NB4 (cell line): ENCODE results near the gene ARHGAP26.

ENCODE experiments used
- DNase-seq: peaks from one replicate; pipeline ENCODE4 v3.0.0; 2010; ENCODE audit warnings: low read depth
- H3K4me3 ChIP-seq: one replicate; pipeline ENCODE4 v1.5.1; 2011; ENCODE audit warnings: mild to moderate bottlenecking, low read depth, low read length, moderate library complexity
- MYC ChIP-seq: IDR thresholded peaks from 2 replicates; pipeline ENCODE4 v1.6.1; 2011; ENCODE audit warnings: low read depth, low read length
- POLR2A ChIP-seq: IDR thresholded peaks from 2 replicates; pipeline ENCODE4 v1.6.1; 2011; ENCODE audit warnings: mild to moderate bottlenecking; ENCODE audit not compliant: insufficient read length; ENCODE audit errors: extremely low read depth
- TF ChIP-seq, protein P1 (sequence below): IDR thresholded peaks from 2 replicates; pipeline ENCODE4 v1.6.1; 2011; ENCODE audit warnings: low read depth, low read length
- TF ChIP-seq, protein P2 (sequence below): IDR thresholded peaks from one replicate; pipeline ENCODE4 v1.5.1; 2012; ENCODE audit warnings: low read depth, low read length

ARHGAP26 gene

GRCh38 chr5:143196601-143197259, 426.6 kb downstream of the ARHGAP26 start:
- no peak overlapping the region for H3K4me3 ChIP-seq
- no peak for DNase-seq
- TF ChIP-seq, protein P1, sequence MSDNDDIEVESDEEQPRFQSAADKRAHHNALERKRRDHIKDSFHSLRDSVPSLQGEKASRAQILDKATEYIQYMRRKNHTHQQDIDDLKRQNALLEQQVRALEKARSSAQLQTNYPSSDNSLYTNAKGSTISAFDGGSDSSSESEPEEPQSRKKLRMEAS: no peak
- TF ChIP-seq MYC: no peak
- TF ChIP-seq, protein P2, sequence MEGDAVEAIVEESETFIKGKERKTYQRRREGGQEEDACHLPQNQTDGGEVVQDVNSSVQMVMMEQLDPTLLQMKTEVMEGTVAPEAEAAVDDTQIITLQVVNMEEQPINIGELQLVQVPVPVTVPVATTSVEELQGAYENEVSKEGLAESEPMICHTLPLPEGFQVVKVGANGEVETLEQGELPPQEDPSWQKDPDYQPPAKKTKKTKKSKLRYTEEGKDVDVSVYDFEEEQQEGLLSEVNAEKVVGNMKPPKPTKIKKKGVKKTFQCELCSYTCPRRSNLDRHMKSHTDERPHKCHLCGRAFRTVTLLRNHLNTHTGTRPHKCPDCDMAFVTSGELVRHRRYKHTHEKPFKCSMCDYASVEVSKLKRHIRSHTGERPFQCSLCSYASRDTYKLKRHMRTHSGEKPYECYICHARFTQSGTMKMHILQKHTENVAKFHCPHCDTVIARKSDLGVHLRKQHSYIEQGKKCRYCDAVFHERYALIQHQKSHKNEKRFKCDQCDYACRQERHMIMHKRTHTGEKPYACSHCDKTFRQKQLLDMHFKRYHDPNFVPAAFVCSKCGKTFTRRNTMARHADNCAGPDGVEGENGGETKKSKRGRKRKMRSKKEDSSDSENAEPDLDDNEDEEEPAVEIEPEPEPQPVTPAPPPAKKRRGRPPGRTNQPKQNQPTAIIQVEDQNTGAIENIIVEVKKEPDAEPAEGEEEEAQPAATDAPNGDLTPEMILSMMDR: no peak
- no peak for TF ChIP-seq POLR2A

- TF ChIP-seq, protein P1: no peak
- no peak for TF ChIP-seq POLR2A
- TF ChIP-seq, protein P2: no peak
- TF ChIP-seq MYC: no peak
- DNase-seq: no peak
Measured at GRCh38 chr5:143197260-143197656, 427.1 kb downstream of the ARHGAP26 start.

DNA sequence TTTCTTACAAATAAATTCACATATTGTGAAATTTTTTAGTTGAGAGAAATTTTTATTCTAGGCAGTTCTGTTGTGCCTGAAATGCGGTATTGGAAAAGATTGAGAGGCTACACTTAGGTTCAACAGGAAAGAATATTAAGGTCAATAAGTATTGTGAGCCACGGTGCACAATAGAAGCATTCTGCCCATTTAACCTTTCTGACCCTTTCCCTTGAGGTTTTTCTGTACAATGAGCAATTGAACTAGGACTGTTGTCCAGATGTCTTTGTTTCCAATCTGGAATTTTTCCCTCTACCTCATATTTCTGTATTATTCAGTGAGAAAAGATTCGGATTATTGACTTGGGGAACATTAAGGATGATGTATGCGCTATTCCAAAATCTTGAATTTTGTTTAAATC, 428.2 kb downstream of the ARHGAP26 start:
- TF ChIP-seq, protein P1: no peak
- TF ChIP-seq POLR2A: no peak
- no peak for TF ChIP-seq MYC
- TF ChIP-seq, protein P2: no peak
- no peak for DNase-seq

More at GRCh38 chr5:143197260-143197656, 427.1 kb downstream of the ARHGAP26 start:
- H3K4me3 ChIP-seq: no peak overlapping the region

DNA sequence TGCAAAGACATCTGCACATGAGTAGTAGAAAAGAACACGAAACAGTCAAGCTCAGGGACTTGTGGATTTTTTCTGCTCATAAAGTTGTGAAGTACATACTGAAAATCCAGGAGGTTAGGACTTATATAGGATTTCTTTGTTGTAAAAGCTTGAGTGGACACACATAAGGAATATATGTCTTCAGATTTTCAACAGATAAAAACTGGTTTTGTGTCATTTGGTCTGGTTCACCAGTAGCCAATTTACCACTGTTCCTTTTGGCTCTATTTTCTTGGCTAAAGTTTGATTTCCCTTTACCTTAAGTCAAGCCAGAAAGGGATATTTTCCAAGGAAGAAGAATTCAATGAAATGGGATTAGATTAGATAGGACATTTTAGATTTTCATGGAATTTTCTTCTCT, 429.0 kb downstream of the ARHGAP26 start:
- TF ChIP-seq POLR2A (no peak), MYC (no peak)
- TF ChIP-seq, protein P1: no peak
- TF ChIP-seq, protein P2: no peak
- no peak overlapping the region for H3K4me3 ChIP-seq
- DNase-seq: no peak

More for the DNA sequence above, 428.2 kb downstream of the ARHGAP26 start:
- H3K4me3 ChIP-seq: no peak overlapping the region

- no peak for DNase-seq
- no peak overlapping the region for H3K4me3 ChIP-seq
- TF ChIP-seq, protein P1: no peak
- TF ChIP-seq MYC (no peak), POLR2A (no peak)
- TF ChIP-seq, protein P2: no peak
Measured at GRCh38 chr5:143199843-143200242, 429.7 kb downstream of the ARHGAP26 start.
